K562 (cell line): ENCODE data around the gene ULBP2. TPM values are rescaled to one million over a fixed set of nuclear protein-coding genes. Genes with fewer than 3 reads are reported as not detected.
"Not testable (repeated sequence)": the region's sequence is repeated elsewhere in the genome, so short reads cannot be mapped to it uniquely, and the experiment has no call there.

Experiments used
- ATAC-seq: fragments of 200-7000 bp; cut with Tn5 transposase; 3 replicates; pipeline ENCODE4 v1.9.1; 2020; ENCODE audit warnings: moderate library complexity
- BruUV-seq: library from RNA; stranded (reverse); fragments of 400-500 nt; replicated peaks from 2 replicates; lab custom pipeline; 2021; lab: Mats Ljungman, UMichigan
- CTCF ChIA-PET: fragments of 300-600 bp; formaldehyde crosslinking; extraction: SDS; loops from one replicate; lab custom pipeline; 2021; ENCODE audit warnings: low intra/inter-chr PET ratio; lab: Yijun Ruan, JAX
- POLR2A ChIA-PET: fragments of 300-600, 350-650 bp; sonication (Branson Sonifier 250); formaldehyde crosslinking; extraction: SDS; loops from one replicate; lab custom pipeline; 2021; ENCODE audit warnings: antibody characterized with exemption, inconsistent platforms; lab: Yijun Ruan, JAX
- DNase-seq, 4 experiments: peaks; one replicate each; pipeline versions ENCODE4 v3.0.0 to v3.0.0-alpha.2; 2011 to 2018; ENCODE audit warnings: low spot score in 3 of 4, mixed read lengths in 3 of 4; ENCODE audit errors: extremely low read depth in 1 of 4
- FAIRE-seq: peaks from 2 replicates; lab custom pipeline; 2011; peaks lifted over from hg19 to GRCh38; lab: Jason Lieb, UNC
- H2AFZ ChIP-seq: 2 replicates; pipeline ENCODE4 v1.6.0; 2011; ENCODE audit warnings: low read depth, low read length, control low read depth, inconsistent platforms
- H3K27ac ChIP-seq: fragments of 200-600 bp; 3 replicates; pipeline ENCODE4 v1.8.0; 2011; ENCODE audit warnings: low read depth, mild to moderate bottlenecking, control low read depth, inconsistent platforms, low read length, moderate library complexity, mixed read lengths; ENCODE audit errors: extremely low read depth
- H3K27me3 ChIP-seq, 2 experiments: fragments of 300-600 bp in 1 of 2; 2 replicates in 1 of 2; 3 replicates in 1 of 2; pipeline versions ENCODE4 v1.6.0 to v1.8.0; 2011; ENCODE audit warnings: inconsistent platforms in 2 of 2, low read length in 2 of 2, mild to moderate bottlenecking in 1 of 2, mixed read lengths in 1 of 2, moderate library complexity in 1 of 2; ENCODE audit not compliant: control insufficient read depth in 2 of 2, insufficient read depth in 2 of 2
- H3K36me3 ChIP-seq: fragments of 300-600 bp; 3 replicates; pipeline ENCODE4 v1.8.0; 2011; ENCODE audit warnings: mild to moderate bottlenecking, low read length, inconsistent platforms; ENCODE audit not compliant: control insufficient read depth, insufficient read depth
- H3K4me1 ChIP-seq, 2 experiments: fragments of 200-600 bp in 1 of 2; replicated peaks in 1 of 2; 2 replicates in 1 of 2; 3 replicates in 1 of 2; pipeline versions ENCODE4 v1.5.1 to v1.8.0; 2011; ENCODE audit warnings: inconsistent platforms in 2 of 2, low read length in 2 of 2, mild to moderate bottlenecking in 1 of 2, mixed read lengths in 1 of 2, moderate library complexity in 1 of 2; ENCODE audit not compliant: control insufficient read depth in 2 of 2, insufficient read depth in 2 of 2
- H3K4me2 ChIP-seq: 2 replicates; pipeline ENCODE4 v1.6.1; 2011; ENCODE audit warnings: low read length, control low read depth, inconsistent platforms, mixed read lengths; ENCODE audit not compliant: insufficient read depth
- H3K4me3 ChIP-seq: fragments of 200-600 bp; sonication (generic), shearing (Covaris generic); 2 replicates; pipeline ENCODE4 v1.5.1; 2016; ENCODE audit warnings: control low read depth, inconsistent platforms
- H3K79me2 ChIP-seq: fragments of 200-600 bp; 3 replicates; pipeline ENCODE4 v1.8.0; 2011; ENCODE audit warnings: low read length, inconsistent platforms; ENCODE audit not compliant: control insufficient read depth, insufficient read depth
- H3K9ac ChIP-seq, 2 experiments: 2 replicates each; pipeline versions ENCODE4 v1.6.0 to v1.6.1; 2011; ENCODE audit warnings: low read depth in 2 of 2, low read length in 2 of 2, control low read depth in 1 of 2, inconsistent platforms in 1 of 2, mild to moderate bottlenecking in 1 of 2, mixed read lengths in 1 of 2; ENCODE audit not compliant: insufficient read depth in 1 of 2
- H3K9me1 ChIP-seq: one replicate; pipeline ENCODE4 v1.6.0; 2011; ENCODE audit warnings: inconsistent platforms, mild to moderate bottlenecking, low read length, moderate library complexity; ENCODE audit not compliant: control insufficient read depth, insufficient read depth
- H3K9me3 ChIP-seq: replicated peaks from 2 replicates; pipeline ENCODE4 v1.5.1; 2011; ENCODE audit warnings: low read depth, low read length, inconsistent platforms; ENCODE audit not compliant: control insufficient read depth, insufficient read depth
- H4K20me1 ChIP-seq: replicated peaks from 2 replicates; pipeline ENCODE4 v1.6.1; 2011; ENCODE audit warnings: low read length, inconsistent platforms, mixed read lengths; ENCODE audit not compliant: control insufficient read depth, insufficient read depth
- FOXK1 ChIP-seq: sonication (generic); formaldehyde crosslinking; IDR thresholded peaks from 2 replicates; pipeline ENCODE4 v1.8.0; 2022; ENCODE audit warnings: missing genetic modification reagents, mild to moderate bottlenecking, borderline replicate concordance
- POLR2H ChIP-seq: IDR thresholded peaks from 2 replicates; pipeline ENCODE4 v1.6.1; 2016; ENCODE audit warnings: missing genetic modification characterization, low read depth, mild to moderate bottlenecking, control low read depth, missing compliant biosample characterization, moderate library complexity
- ZNF165 ChIP-seq: fragments of 250-450 bp; sonication (Bioruptor Pico); IDR thresholded peaks from 2 replicates; pipeline ENCODE4 v1.4.0; 2020; ENCODE audit warnings: borderline replicate concordance
- ZNF197 ChIP-seq: fragments of 200-800 bp; sonication (Bioruptor generic); IDR thresholded peaks from 2 replicates; pipeline ENCODE4 v1.6.1; 2016; ENCODE audit warnings: low read depth, missing genetic modification characterization, missing compliant biosample characterization
- ZNF274 ChIP-seq: IDR thresholded peaks from 2 replicates; pipeline ENCODE4 v1.6.1; 2011; ENCODE audit warnings: low read depth, mild to moderate bottlenecking, low read length, moderate library complexity, borderline replicate concordance
- WGBS: fragments of 100-300 bp; shearing (Covaris generic); methylation state at CpG from one replicate; pipeline ENCODE4 v1.1.6; 2016; ENCODE audit warnings: low coverage, mixed read lengths; ENCODE audit not compliant: insufficient coverage; ENCODE audit errors: missing lambda C conversion rate; 5-methylcytosine and 5-hydroxymethylcytosine counted together
- in situ Hi-C: fragments of 300-500 bp; cut with MboI; formaldehyde crosslinking; loops from 4 replicates; pipeline ENCODE4 v1.15.0; 2018; ENCODE audit warnings: inconsistent platforms, mixed read lengths
- intact Hi-C: fragments of 100-400 bp; cut with micrococcal nuclease; formaldehyde crosslinking; loops from 2 replicates; pipeline ENCODE4 v1.14.2; 2022
- polyA plus RNA-seq, 8 experiments: library from polyadenylated mRNA; depleted of rRNA in 4 of 8; stranded (reverse) in 5 of 8; unstranded in 3 of 8; fragments of >200 nt; fragmentation: Nextera tagmentation in 2 of 8; fragmentation: Illumina TruSeq in 1 of 8; extraction: Ambion mirVana in 2 of 8; extraction: Trizol in 1 of 8; gene quantifications; 2 replicates each; pipeline versions ENCODE4 v1.2.1 to v1.2.3, GENCODE V29; 2011 to 2014; ENCODE audit warnings: inconsistent platforms in 1 of 8, missing spikeins in 1 of 8
- total RNA-seq, 7 experiments: library from RNA; depleted of rRNA in 6 of 7; stranded (reverse); fragments of >200 nt in 6 of 7; fragmentation: Illumina TruSeq in 2 of 7; extraction: Trizol in 2 of 7; gene quantifications; 2 replicates each; pipeline versions ENCODE4 v1.2.1 to v1.2.3, GENCODE V29; 2011 to 2021; ENCODE audit warnings: low replicate concordance in 1 of 7
- TF ChIP-seq, protein P1 (sequence below): sonication (generic); formaldehyde crosslinking; IDR thresholded peaks from 2 replicates; pipeline ENCODE4 v1.8.1; 2023; ENCODE audit warnings: mild to moderate bottlenecking, missing genetic modification reagents
- TF ChIP-seq, protein P2 (sequence below), 2 experiments: IDR thresholded peaks; 2 replicates each; pipeline ENCODE4 v1.6.1; 2012; ENCODE audit warnings: improper control_type of control experiment in 2 of 2, low read depth in 2 of 2, low read length in 2 of 2, borderline replicate concordance in 1 of 2

ULBP2 gene
- total and polyA plus RNA-seq, 9 of the 15 experiments (the other 6 are each of a cell fraction or from before 2014, with no cell fraction given) = 0.50 to 5.3 (median 1.2) TPM

DNA sequence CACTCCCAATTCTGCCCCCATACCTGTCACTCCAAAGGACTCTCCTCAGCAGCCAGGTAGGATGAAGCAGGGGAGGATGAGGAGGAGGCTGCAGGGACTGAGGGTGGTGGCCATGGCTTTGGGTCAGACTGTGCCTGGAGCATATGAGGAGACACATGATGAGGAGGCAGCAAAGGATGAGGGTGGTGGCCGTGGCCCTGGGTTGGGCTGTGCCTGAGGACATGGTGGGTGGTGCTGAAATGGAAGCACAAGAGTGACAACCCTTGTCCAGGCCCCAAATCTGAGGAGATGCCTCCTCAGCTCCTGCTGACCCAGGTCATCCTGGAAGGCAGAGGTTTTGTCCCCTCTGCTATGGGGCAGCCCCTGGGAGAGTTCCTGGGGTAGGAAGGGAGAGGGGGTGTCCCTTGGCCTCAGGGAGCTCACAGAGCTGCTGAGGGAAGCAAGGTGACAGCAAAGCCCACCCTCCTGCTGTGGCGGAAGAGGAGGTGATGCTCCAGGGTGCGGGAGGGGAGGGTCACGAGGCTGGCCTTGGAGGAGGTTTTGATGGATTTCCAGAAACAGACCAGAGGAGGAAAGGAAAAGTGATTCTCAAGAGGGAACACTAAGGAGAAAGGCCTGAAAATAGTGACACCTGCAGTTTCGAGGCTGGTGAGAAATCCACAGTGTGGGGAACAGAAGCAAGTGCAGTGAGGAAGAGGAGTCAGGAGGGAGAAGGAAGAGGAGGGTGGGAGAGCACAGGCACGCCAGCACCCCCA is 23.5 kb upstream of the ULBP2 start:
- Histone ChIP-seq H4K20me1 (peaks cover 4% of the 10 kb centered on the region; the same call in 1 of the 2 replicates), H3K79me2 (no peaks in the 10 kb centered on the region), H3K9ac (no peak overlapping the region), H3K9me3 (no peaks in the 10 kb centered on the region), H3K4me2 (no peak overlapping the region), H2AFZ (no peak overlapping the region), H3K27ac (no peak overlapping the region), H3K4me3 (no peak overlapping the region), H3K9me1 (no peaks in the 10 kb centered on the region), H3K4me1 (peaks cover 0 to 13% of the 10 kb centered on the region in 2 experiments; a peak in 3 of 5 replicates), H3K36me3 (no peaks in the 10 kb centered on the region), H3K27me3 (peaks cover 11 to 65% of the 10 kb centered on the region in 2 experiments; a peak in 4 of 5 replicates)
- 4% methylated on average over 6 of the region's 6 CpGs for WGBS
- ChIA-PET POLR2A (no interaction called here), CTCF (no interaction called here)
- DNase-seq (no peak), ATAC-seq (no peak), FAIRE-seq (no peak)
- no TSS peak for BruUV-seq
- no peak for TF ChIP-seq ZNF197
- TF ChIP-seq ZNF165 = no peak
- TF ChIP-seq, protein P1, sequence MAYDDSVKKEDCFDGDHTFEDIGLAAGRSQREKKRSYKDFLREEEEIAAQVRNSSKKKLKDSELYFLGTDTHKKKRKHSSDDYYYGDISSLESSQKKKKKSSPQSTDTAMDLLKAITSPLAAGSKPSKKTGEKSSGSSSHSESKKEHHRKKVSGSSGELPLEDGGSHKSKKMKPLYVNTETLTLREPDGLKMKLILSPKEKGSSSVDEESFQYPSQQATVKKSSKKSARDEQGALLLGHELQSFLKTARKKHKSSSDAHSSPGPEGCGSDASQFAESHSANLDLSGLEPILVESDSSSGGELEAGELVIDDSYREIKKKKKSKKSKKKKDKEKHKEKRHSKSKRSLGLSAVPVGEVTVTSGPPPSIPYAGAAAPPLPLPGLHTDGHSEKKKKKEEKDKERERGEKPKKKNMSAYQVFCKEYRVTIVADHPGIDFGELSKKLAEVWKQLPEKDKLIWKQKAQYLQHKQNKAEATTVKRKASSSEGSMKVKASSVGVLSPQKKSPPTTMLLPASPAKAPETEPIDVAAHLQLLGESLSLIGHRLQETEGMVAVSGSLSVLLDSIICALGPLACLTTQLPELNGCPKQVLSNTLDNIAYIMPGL (CRISPR knock-in tag) = no peak
- TF ChIP-seq, protein P2, sequence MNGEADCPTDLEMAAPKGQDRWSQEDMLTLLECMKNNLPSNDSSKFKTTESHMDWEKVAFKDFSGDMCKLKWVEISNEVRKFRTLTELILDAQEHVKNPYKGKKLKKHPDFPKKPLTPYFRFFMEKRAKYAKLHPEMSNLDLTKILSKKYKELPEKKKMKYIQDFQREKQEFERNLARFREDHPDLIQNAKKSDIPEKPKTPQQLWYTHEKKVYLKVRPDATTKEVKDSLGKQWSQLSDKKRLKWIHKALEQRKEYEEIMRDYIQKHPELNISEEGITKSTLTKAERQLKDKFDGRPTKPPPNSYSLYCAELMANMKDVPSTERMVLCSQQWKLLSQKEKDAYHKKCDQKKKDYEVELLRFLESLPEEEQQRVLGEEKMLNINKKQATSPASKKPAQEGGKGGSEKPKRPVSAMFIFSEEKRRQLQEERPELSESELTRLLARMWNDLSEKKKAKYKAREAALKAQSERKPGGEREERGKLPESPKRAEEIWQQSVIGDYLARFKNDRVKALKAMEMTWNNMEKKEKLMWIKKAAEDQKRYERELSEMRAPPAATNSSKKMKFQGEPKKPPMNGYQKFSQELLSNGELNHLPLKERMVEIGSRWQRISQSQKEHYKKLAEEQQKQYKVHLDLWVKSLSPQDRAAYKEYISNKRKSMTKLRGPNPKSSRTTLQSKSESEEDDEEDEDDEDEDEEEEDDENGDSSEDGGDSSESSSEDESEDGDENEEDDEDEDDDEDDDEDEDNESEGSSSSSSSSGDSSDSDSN (IDR thresholded peaks at IDR 0.05; ENCODE audit: borderline replicate concordance in 1 of 2, low read depth in 2 of 2, low read length in 2 of 2) = no peak
- no peak for TF ChIP-seq POLR2H (tag)
- no peak for TF ChIP-seq FOXK1 (CRISPR knock-in tag)
- no peak for TF ChIP-seq ZNF274
- intact Hi-C loops (no loop called here), in situ Hi-C loops (loop anchor here (25.0 kb wide), 1 partner anchor 881 kb away; no protein-coding TSS in a partner anchor)

GRCh38 chr6:149919126-149919833 is 22.5 kb upstream of the ULBP2 start:
- DNase-seq, H4K20me1 ChIP-seq, ATAC-seq, FAIRE-seq, intact Hi-C loops, H3K36me3 ChIP-seq, H3K9ac ChIP-seq, H3K4me3 ChIP-seq, H3K4me2 ChIP-seq, H3K9me1 ChIP-seq, CTCF ChIA-PET, BruUV-seq, H3K79me2 ChIP-seq, POLR2A ChIA-PET, H3K27ac ChIP-seq, H3K9me3 ChIP-seq, H2AFZ ChIP-seq: not testable (repeated sequence)
- in situ Hi-C loops = loop anchor here (25.0 kb wide), 1 partner anchor 882 kb away; no protein-coding TSS in a partner anchor
- under 1% methylated on average over 8 of the region's 11 CpGs for WGBS
- Histone ChIP-seq H3K27me3 (peaks cover 11 to 63% of the 10 kb centered on the region in 2 experiments; a peak in 4 of 5 replicates), H3K4me1 (peaks cover 0 to 16% of the 10 kb centered on the region in 2 experiments; a peak in 3 of 5 replicates)
